ENCODE data around the gene GOLGA8N.

The GOLGA8N gene

GRCh38 chr15:32651229-32651837 is 58.1 kb downstream of the GOLGA8N start:
- DNase-seq (ENCODE audit: low spot score): peak; percentile 64

- DNase-seq (ENCODE audit: low spot score): no peak
These were observed 58.9 kb downstream of the GOLGA8N start for GRCh38 chr15:32652178-32652577.

- DNase-seq (ENCODE audit: low spot score): no peak
These were observed 62.8 kb downstream of the GOLGA8N start for GRCh38 chr15:32656091-32656490.

- DNase-seq (ENCODE audit: low spot score): no peak
These were observed 63.2 kb downstream of the GOLGA8N start for GRCh38 chr15:32656496-32656895.
